Measurements from ENCODE around the gene STT3B.

DNA sequence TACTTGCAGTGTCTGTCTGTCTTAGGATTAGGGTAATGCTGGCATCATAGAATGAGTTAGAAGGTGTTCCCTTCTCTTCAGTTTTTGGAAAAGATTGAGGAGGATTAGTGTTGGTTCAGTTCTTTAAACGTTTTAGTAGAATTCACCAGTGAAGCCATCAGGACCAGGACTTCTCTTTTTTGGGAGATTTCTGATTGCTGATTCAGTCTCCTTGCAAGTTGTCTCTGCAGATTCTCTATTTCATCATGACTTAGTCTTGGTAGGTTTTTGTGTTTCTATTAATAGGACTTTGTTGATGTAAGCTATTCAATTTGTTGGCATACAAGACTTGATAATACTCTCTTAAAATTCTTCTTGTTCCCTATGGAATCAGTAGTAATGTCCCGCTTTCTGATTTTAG is 48.9 kb downstream of the STT3B start:
- TF ChIP-seq, protein P1, sequence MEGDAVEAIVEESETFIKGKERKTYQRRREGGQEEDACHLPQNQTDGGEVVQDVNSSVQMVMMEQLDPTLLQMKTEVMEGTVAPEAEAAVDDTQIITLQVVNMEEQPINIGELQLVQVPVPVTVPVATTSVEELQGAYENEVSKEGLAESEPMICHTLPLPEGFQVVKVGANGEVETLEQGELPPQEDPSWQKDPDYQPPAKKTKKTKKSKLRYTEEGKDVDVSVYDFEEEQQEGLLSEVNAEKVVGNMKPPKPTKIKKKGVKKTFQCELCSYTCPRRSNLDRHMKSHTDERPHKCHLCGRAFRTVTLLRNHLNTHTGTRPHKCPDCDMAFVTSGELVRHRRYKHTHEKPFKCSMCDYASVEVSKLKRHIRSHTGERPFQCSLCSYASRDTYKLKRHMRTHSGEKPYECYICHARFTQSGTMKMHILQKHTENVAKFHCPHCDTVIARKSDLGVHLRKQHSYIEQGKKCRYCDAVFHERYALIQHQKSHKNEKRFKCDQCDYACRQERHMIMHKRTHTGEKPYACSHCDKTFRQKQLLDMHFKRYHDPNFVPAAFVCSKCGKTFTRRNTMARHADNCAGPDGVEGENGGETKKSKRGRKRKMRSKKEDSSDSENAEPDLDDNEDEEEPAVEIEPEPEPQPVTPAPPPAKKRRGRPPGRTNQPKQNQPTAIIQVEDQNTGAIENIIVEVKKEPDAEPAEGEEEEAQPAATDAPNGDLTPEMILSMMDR (IDR thresholded peaks at IDR 0.05 in 4 of 5, conservative IDR thresholded peaks at IDR 0.05 in 1 of 5): no peak
- TF ChIP-seq POLR2A (IDR thresholded peaks at IDR 0.05): no peak
